ENCODE data around the gene SLC23A2. TPM values are rescaled to one million over a fixed set of nuclear protein-coding genes. Genes with fewer than 3 reads are reported as not detected.

Gene SLC23A2
- total RNA-seq, 1 experiment from 2014 or later: 37.3 TPM

DNA sequence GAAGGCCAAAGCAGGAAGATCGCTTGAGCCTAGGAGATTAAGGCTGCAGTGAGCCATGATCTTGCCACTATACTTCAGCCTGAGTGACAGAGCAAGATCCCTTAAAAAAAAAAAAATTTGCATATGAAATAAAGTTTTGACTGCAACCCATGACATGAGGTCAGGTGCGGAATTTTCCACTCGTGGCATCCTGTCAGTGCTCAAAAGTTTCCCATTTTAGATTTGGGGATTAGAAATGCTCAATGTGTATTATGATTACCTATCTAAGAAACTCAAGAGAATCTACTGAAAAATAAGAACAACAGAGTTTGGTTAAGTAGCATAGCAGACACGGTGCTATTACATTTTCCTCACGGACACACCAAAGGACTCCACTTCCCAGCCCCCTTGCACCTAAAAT, 11.7 kb downstream of the SLC23A2 start:
- CTCF ChIA-PET: interaction anchor here (0.7 kb wide), 1 partner anchor 125 kb away, joined by 3 read pairs; no protein-coding TSS in a partner anchor
- TF ChIP-seq, protein P1, sequence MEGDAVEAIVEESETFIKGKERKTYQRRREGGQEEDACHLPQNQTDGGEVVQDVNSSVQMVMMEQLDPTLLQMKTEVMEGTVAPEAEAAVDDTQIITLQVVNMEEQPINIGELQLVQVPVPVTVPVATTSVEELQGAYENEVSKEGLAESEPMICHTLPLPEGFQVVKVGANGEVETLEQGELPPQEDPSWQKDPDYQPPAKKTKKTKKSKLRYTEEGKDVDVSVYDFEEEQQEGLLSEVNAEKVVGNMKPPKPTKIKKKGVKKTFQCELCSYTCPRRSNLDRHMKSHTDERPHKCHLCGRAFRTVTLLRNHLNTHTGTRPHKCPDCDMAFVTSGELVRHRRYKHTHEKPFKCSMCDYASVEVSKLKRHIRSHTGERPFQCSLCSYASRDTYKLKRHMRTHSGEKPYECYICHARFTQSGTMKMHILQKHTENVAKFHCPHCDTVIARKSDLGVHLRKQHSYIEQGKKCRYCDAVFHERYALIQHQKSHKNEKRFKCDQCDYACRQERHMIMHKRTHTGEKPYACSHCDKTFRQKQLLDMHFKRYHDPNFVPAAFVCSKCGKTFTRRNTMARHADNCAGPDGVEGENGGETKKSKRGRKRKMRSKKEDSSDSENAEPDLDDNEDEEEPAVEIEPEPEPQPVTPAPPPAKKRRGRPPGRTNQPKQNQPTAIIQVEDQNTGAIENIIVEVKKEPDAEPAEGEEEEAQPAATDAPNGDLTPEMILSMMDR (IDR thresholded peaks at IDR 0.05; ENCODE audit: insufficient read depth in 1 of 2, low read depth in 1 of 2, low read length in 1 of 2, severe bottlenecking in 1 of 2, unreplicated experiment in 1 of 2): no peak
- BruUV-seq (replicated peaks): no TSS peak
- no peak for DNase-seq
- H3K27me3 Mint-ChIP-seq (ENCODE audit: insufficient read depth, unreplicated experiment): no peaks in the 10 kb centered on the region
- H3K4me3 Mint-ChIP-seq (ENCODE audit: unreplicated experiment): no peak overlapping the region
- H3K27ac Mint-ChIP-seq (ENCODE audit: unreplicated experiment): no peak overlapping the region
- Histone ChIP-seq H3K4me3 (ENCODE audit: low read depth, low read length) (no peak overlapping the region), H3K36me3 (ENCODE audit: control insufficient read depth, insufficient read depth, low read length) (no peaks in the 10 kb centered on the region), H3K27me3 (replicated peaks; ENCODE audit: control insufficient read depth, insufficient read depth, low read length) (no peaks in the 10 kb centered on the region), H3K9me3 (no peaks in the 10 kb centered on the region), H3K4me1 (no peaks in the 10 kb centered on the region)
- no peaks in the 10 kb centered on the region for H3K4me1 Mint-ChIP-seq (ENCODE audit: low read depth, unreplicated experiment)
- no peaks in the 10 kb centered on the region for H3K9me3 Mint-ChIP-seq (ENCODE audit: unreplicated experiment)
- intact Hi-C loops (cut with micrococcal nuclease; ENCODE audit: unreplicated experiment): no loop called here
- no peaks in the 10 kb centered on the region for H3K36me3 Mint-ChIP-seq (ENCODE audit: insufficient read depth, unreplicated experiment)
- POLR2A ChIA-PET: no interaction called here

DNA sequence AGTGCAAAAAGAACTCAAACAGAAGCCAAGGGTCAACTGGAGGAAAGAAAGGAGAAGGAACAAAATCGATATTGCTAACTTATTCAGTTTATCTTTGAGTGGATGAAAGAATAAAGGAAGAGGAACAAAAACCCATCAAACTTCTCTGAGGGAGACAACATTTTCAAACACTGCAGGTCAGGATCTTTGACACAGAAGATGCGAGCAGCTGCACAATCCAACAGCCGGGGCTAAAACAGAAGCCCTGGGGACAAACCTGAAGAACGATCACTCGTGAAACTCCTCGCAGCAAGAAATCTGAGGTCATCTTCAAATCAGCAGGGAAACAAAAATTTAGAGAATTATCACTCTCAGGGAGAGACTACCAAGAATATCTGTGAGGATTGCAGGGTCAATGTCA, 14.2 kb downstream of the SLC23A2 start:
- Mint-ChIP-seq H3K4me3 (ENCODE audit: unreplicated experiment) (no peak overlapping the region), H3K27ac (ENCODE audit: unreplicated experiment) (no peak overlapping the region), H3K9me3 (ENCODE audit: unreplicated experiment) (no peaks in the 10 kb centered on the region), H3K4me1 (ENCODE audit: low read depth, unreplicated experiment) (no peaks in the 10 kb centered on the region), H3K27me3 (ENCODE audit: insufficient read depth, unreplicated experiment) (no peaks in the 10 kb centered on the region), H3K36me3 (ENCODE audit: insufficient read depth, unreplicated experiment) (peaks cover 6% of the 10 kb centered on the region)
- CTCF ChIA-PET: no interaction called here
- H3K9me3 ChIP-seq: no peaks in the 10 kb centered on the region
- POLR2A ChIA-PET: no interaction called here
- TF ChIP-seq, protein P1 (IDR thresholded peaks at IDR 0.05; ENCODE audit: insufficient read depth in 1 of 2, low read depth in 1 of 2, low read length in 1 of 2, severe bottlenecking in 1 of 2, unreplicated experiment in 1 of 2): no peak
- H3K36me3 ChIP-seq (ENCODE audit: control insufficient read depth, insufficient read depth, low read length): no peaks in the 10 kb centered on the region
- no peak for DNase-seq
- no TSS peak for BruUV-seq (replicated peaks)
- no peaks in the 10 kb centered on the region for H3K4me1 ChIP-seq
- intact Hi-C loops (cut with micrococcal nuclease; ENCODE audit: unreplicated experiment): no loop called here
- no peak overlapping the region for H3K4me3 ChIP-seq (ENCODE audit: low read depth, low read length)
- no peaks in the 10 kb centered on the region for H3K27me3 ChIP-seq (replicated peaks; ENCODE audit: control insufficient read depth, insufficient read depth, low read length)

DNA sequence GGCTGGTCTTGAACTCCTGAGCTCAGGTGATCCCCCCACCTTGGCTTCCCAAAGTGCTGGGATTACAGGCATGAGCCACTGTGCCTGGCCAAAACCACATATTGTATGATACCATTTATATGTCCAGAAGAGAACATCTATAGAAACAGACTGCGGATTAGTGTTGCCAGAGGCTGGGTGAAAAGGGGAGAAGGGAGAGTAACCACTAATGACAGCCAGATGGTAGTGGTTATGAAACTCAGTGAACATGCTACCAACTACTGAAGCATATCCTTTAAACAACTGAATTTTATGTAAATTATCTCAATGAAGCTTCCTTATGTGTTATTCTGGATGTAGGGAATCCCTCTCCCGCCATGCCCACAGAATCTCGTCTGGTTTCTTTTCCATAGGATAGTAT, 15.7 kb downstream of the SLC23A2 start:
- intact Hi-C loops (cut with micrococcal nuclease; ENCODE audit: unreplicated experiment): no loop called here
- H3K36me3 Mint-ChIP-seq (ENCODE audit: insufficient read depth, unreplicated experiment): peaks cover 6% of the 10 kb centered on the region
- Histone ChIP-seq H3K4me1 (no peaks in the 10 kb centered on the region), H3K36me3 (ENCODE audit: control insufficient read depth, insufficient read depth, low read length) (no peaks in the 10 kb centered on the region), H3K27me3 (replicated peaks; ENCODE audit: control insufficient read depth, insufficient read depth, low read length) (no peaks in the 10 kb centered on the region), H3K9me3 (no peaks in the 10 kb centered on the region), H3K4me3 (ENCODE audit: low read depth, low read length) (no peak overlapping the region)
- BruUV-seq (replicated peaks): no TSS peak
- DNase-seq: no peak
- H3K4me1 Mint-ChIP-seq (ENCODE audit: low read depth, unreplicated experiment): no peaks in the 10 kb centered on the region
- ChIA-PET CTCF (interaction anchor here (0.7 kb wide), 1 partner anchor 58 kb away, joined by 3 read pairs; no protein-coding TSS in a partner anchor), POLR2A (no interaction called here)
- no peaks in the 10 kb centered on the region for H3K27me3 Mint-ChIP-seq (ENCODE audit: insufficient read depth, unreplicated experiment)
- H3K4me3 Mint-ChIP-seq (ENCODE audit: unreplicated experiment): no peak overlapping the region
- no peaks in the 10 kb centered on the region for H3K9me3 Mint-ChIP-seq (ENCODE audit: unreplicated experiment)
- no peak overlapping the region for H3K27ac Mint-ChIP-seq (ENCODE audit: unreplicated experiment)
- TF ChIP-seq, protein P1 (IDR thresholded peaks at IDR 0.05; ENCODE audit: insufficient read depth in 1 of 2, low read depth in 1 of 2, low read length in 1 of 2, severe bottlenecking in 1 of 2, unreplicated experiment in 1 of 2): no peak
